Activated naive CD4-positive, alpha-beta T cell treated with anti-CD3 and anti-CD28 coated beads, Interleukin-2, amount 10 ng/mL, durations not matched to agents 7 days and 5 days (primary cell): ENCODE results near the gene OXER1.
A peak's percentile ranks its signal among the peaks of the same experiment; 100 is the strongest.

Experiments used
- CTCF ChIA-PET: fragments of 350-600 bp; sonication (Branson Sonifier 250); formaldehyde crosslinking; loops from one replicate; lab custom pipeline; 2021; ENCODE audit warnings: antibody characterized with exemption; lab: Charles Lee
- DNase-seq: peaks from one replicate; pipeline ENCODE4 v3.0.0-alpha.2; 2020
- H3K27ac Mint-ChIP-seq: one replicate; pipeline ENCODE4 v1.8.0; 2021; ENCODE audit warnings: mild to moderate bottlenecking, moderate library complexity, mixed read lengths
- H3K27me3 Mint-ChIP-seq: one replicate; pipeline ENCODE4 v1.8.0; 2021; ENCODE audit warnings: mild to moderate bottlenecking, mixed read lengths
- H3K36me3 Mint-ChIP-seq: one replicate; pipeline ENCODE4 v1.8.0; 2021; ENCODE audit warnings: mixed read lengths
- H3K4me1 Mint-ChIP-seq: one replicate; pipeline ENCODE4 v1.8.0; 2021; ENCODE audit warnings: mixed read lengths
- H3K4me3 Mint-ChIP-seq: one replicate; pipeline ENCODE4 v1.8.0; 2021; ENCODE audit warnings: mild to moderate bottlenecking, moderate library complexity, mixed read lengths
- H3K9me3 Mint-ChIP-seq: one replicate; pipeline ENCODE4 v1.8.0; 2021; ENCODE audit warnings: mixed read lengths

The OXER1 gene

DNA sequence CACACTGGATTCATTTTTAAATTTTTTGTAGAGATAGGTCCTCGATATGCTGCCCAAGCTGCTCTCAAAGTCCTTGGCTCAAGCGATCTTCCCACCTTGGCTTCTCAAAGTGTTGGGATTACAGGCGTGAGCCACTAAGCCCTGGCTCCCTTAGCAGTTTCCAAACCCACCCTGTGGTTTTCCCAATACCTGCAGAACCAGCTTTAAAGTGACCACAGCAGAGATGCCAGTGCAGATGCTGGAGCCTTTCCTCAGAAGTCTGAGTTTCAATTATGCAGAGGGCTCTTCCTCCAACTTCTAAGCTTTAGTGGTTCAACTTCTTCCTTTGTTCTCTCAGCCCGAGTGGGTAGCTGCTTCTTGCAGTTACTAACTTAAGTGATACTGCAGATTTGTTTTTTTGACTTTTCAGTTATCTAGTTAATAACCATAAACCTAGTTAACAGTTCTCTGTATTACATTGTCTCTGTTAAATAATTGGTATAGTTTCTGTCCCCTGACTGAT, 36.6 kb upstream of the OXER1 start:
- H3K4me1 Mint-ChIP-seq = peaks cover 11% of the 10 kb centered on the region
- H3K9me3 Mint-ChIP-seq = no peaks in the 10 kb centered on the region
- CTCF ChIA-PET = interaction anchor here (1.6 to 1.7 kb wide), 2 partner anchors 10 to 28 kb away, joined by 4 to 7 read pairs; no protein-coding TSS in a partner anchor
- H3K27ac Mint-ChIP-seq = no peak overlapping the region
- no peak overlapping the region for H3K4me3 Mint-ChIP-seq
- H3K36me3 Mint-ChIP-seq = no peaks in the 10 kb centered on the region
- H3K27me3 Mint-ChIP-seq = peaks cover 35% of the 10 kb centered on the region
- no peak for DNase-seq

DNA sequence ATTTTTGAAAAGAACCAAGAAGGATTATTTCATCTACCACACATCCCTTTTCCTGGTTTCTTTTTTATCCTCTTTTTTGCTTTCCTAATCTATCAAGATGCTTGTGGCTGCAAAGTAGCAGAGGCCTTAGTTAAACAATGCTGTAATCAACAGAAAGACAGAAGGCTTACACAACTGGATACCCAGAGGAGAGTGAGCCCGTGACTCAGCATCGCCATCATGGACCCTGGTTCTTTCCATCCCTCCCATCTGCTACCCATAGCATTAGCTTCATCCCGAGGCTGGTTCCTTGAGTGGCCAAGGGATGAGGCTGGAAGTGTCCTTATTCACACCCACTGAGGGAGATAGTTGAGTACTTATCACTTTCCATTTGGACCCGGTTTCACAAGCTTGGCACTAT, 35.9 kb upstream of the OXER1 start:
- no peak overlapping the region for H3K27ac Mint-ChIP-seq
- CTCF ChIA-PET = interaction anchor here (1.6 kb wide), 1 partner anchor 11 kb away, joined by 7 read pairs; no protein-coding TSS in a partner anchor
- H3K9me3 Mint-ChIP-seq = no peaks in the 10 kb centered on the region

DNA sequence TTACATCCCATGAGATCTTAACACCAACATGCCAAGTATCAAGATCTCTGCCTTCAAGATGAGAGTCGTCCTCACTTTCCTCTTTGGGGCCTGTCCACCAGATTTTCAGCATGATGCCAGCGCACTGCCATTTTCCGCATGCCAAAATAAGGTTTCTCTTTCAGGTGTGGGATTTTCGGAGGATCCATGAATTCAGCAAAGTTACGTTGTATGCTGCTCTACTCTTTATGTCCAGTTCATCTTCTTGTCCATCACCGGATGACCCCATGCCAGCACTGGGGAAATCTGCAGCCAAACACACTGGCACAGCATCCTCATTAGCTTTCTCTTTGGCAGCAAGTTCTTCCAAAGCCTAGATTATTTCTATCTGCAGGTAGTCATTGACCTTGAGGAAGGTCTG, 33.3 kb upstream of the OXER1 start:
- Mint-ChIP-seq H3K36me3 (no peaks in the 10 kb centered on the region), H3K4me3 (no peak overlapping the region), H3K27me3 (peaks cover 42% of the 10 kb centered on the region), H3K4me1 (peaks cover 19% of the 10 kb centered on the region), H3K9me3 (no peaks in the 10 kb centered on the region), H3K27ac (no peak overlapping the region)
- CTCF ChIA-PET = no interaction called here
- no peak for DNase-seq

More for the DNA sequence above, 35.9 kb upstream of the OXER1 start:
- no peak overlapping the region for H3K4me3 Mint-ChIP-seq
- peaks cover 11% of the 10 kb centered on the region for H3K4me1 Mint-ChIP-seq
- H3K36me3 Mint-ChIP-seq = no peaks in the 10 kb centered on the region
- DNase-seq = no peak
- H3K27me3 Mint-ChIP-seq = peaks cover 30% of the 10 kb centered on the region

DNA sequence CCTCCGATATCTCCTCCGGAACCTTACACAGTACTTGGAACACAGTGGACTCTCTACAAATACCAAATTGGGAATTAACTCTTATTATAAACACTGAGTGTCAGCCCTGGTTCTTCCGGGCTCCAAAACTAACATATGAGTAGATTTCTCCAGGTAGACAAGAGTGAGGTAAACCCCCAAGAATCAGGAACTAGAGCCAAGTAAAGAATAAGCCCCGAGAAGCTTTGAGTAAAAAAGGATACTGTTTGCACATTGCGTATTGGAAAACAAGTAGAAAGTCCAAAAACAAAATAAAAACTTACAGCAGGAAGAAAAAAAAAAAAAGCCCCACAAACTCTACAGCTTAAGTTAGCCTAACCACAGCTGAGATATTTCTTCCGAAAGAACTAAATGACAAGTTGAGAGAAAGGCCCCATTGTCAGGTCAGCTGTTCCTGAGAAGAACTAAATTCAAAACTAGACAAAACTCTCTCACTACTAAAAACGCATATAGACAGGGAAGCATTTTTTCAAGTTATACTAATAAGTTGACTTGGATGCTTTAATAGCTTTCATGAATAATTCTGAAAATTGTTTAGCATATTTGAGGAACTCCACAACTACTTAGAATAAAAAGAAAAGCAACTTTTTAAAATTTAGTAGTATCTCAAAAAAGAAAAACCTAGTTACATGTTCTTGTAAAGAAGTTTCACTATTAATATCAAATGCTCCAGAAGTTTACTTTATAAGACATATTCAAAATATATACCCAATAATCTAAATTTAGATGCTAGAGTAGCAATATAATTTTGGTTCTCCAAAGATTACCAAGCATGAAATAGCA, 32.7 kb upstream of the OXER1 start:
- H3K27me3 Mint-ChIP-seq = peaks cover 46% of the 10 kb centered on the region
- no peak overlapping the region for H3K4me3 Mint-ChIP-seq
- H3K4me1 Mint-ChIP-seq = peaks cover 25% of the 10 kb centered on the region
- no peak overlapping the region for H3K27ac Mint-ChIP-seq
- H3K9me3 Mint-ChIP-seq = no peaks in the 10 kb centered on the region
- DNase-seq = no peak
- CTCF ChIA-PET = interaction anchor here (1.1 kb wide), 1 partner anchor 8 kb away, joined by 3 read pairs; no protein-coding TSS in a partner anchor
- peaks cover 1% of the 10 kb centered on the region for H3K36me3 Mint-ChIP-seq

DNA sequence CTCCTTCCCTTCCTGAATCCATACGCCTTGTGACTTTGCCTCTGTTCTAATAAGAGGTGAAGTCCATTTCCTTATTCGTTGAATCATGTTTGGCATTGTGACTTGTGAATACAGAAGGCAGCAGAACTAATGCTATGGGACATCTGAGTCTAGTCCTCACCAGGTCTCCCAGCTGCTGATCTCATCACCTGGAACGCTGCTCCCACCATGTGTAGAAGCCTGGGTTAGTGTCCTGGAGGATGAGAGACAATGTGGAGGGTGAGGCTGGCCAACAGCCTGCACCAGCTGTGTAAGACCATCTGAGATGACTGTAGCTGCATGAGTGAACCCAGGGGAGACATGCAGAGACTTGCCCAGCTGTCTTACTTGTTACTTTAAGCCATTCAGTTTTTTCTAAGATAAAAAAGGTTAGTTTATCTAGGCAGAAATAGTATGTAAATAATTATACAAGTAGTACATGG, 31.9 kb upstream of the OXER1 start:
- Mint-ChIP-seq H3K4me1 (peaks cover 20% of the 10 kb centered on the region), H3K27ac (no peak overlapping the region), H3K27me3 (peaks cover 46% of the 10 kb centered on the region), H3K9me3 (no peaks in the 10 kb centered on the region), H3K36me3 (peaks cover 1% of the 10 kb centered on the region), H3K4me3 (no peak overlapping the region)
- no peak for DNase-seq
- CTCF ChIA-PET = interaction anchor here (1.1 kb wide), 1 partner anchor 9 kb away, joined by 3 read pairs; no protein-coding TSS in a partner anchor

DNA sequence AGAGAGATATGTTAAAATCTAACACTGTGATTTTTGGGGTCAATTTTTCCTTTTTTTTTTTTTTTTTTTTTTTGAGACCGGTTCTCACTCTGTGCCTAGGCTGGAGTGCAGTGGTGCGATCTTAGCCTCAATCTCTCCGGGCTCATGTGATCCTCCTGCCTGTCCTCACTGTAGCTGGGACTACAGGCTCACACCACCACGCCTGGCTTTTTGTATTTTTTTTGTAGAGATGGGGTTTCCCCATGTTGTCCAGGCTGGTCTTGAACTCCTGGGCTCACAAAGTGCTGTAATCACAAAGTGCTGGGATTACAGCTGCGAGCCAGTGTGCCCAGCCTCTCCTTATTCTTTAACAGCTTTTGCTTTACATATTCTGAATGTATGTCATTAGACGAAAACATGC, 31.3 kb upstream of the OXER1 start:
- Mint-ChIP-seq H3K27me3 (peaks cover 49% of the 10 kb centered on the region), H3K4me3 (no peak overlapping the region)
- no peak for DNase-seq

DNA sequence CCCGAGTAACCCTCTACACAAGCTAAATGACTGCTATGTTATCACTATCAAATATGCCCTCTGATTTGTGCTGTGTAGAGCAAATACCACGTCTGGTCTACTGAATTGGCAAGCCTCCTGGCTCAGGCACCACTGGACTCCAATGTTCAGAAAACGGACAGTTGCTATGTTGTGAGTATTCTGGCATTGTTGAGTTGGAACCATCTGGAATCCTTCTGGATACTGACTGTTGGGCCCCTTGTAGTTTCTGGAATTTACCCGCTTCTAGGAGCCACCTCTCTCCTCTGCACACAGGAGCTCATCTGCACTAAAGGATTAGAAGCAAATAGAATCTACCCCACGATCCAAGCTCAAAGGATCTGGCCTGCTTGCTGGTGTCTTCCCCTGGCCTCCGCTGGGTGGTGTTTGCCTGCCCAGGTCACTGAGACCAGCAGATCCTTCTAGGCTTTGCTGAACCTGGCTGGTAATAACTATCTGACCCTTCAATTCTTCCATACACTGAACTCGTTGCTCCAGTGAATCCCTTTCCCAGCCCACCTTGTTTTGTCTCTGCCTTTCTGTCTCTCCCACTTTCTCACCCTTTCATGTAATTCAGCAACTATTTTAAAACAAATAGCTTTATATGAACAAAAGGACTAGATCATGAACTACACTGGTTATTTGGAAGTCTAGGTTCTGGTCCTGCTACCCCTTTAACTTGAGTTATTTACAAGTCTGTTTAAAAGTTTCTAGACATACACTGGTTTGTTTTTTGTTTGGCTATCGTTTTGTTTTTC, 30.5 kb upstream of the OXER1 start:
- Mint-ChIP-seq H3K27me3 (peaks cover 55% of the 10 kb centered on the region), H3K9me3 (no peaks in the 10 kb centered on the region), H3K4me1 (peaks cover 14% of the 10 kb centered on the region), H3K36me3 (peaks cover 1% of the 10 kb centered on the region), H3K4me3 (no peak overlapping the region), H3K27ac (no peak overlapping the region)
- no peak for DNase-seq
- CTCF ChIA-PET = no interaction called here

More for the DNA sequence above, 31.3 kb upstream of the OXER1 start:
- Mint-ChIP-seq H3K27ac (no peak overlapping the region), H3K4me1 (peaks cover 14% of the 10 kb centered on the region), H3K36me3 (peaks cover 1% of the 10 kb centered on the region), H3K9me3 (no peaks in the 10 kb centered on the region)
- CTCF ChIA-PET = interaction anchor here (1.1 kb wide), 1 partner anchor 10 kb away, joined by 3 read pairs; no protein-coding TSS in a partner anchor

DNA sequence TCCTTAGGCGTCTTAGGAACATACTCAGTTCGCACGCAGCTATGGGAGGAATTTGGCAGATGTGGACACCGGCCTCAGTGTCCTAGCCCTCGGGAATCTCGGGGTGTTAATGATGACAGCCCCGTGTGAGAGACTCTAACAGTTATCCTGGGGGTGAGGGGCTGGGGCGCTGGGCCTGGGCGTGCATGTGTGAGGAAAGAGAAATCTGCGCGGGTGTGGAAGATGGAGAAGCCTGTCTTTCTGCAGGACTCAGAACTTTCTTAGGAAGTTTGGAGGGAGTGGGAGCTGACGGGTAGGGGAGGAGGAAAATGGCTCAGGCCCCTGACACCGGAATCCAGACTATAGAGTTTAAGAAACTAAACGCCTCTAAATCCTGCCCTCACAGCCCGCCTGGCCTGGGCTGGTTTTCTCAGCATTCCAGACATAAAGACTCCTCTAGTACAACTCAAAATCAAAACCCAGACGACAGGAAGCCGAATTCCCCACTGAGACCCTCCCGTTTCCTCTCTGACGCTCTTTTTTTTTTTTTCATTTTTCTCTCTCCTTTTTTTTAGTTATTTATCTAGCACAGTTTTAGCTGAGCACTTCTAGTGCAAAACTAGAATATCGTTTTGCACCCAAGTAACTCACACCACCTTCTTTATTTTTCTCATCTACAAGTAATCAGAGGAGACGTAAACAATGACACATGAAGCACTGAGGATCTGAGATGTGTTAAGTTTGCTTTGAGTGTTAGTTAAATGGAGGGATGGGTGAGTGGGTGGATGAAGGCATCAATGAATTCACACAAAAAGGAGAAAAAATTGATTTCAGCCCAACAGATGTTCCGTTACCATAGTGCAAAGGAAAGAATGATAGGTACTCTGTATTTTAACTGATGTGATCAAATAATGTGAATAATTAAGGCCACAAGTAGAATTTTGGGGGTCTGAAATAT, 29.7 kb upstream of the OXER1 start:
- no peaks in the 10 kb centered on the region for H3K9me3 Mint-ChIP-seq
- peak overlapping the region; percentile 33 for H3K4me3 Mint-ChIP-seq
- H3K27ac Mint-ChIP-seq = no peak overlapping the region
- DNase-seq = no peak
- CTCF ChIA-PET = no interaction called here
- H3K27me3 Mint-ChIP-seq = peaks cover 56% of the 10 kb centered on the region
- peaks cover 14% of the 10 kb centered on the region for H3K4me1 Mint-ChIP-seq
- H3K36me3 Mint-ChIP-seq = peaks cover 1% of the 10 kb centered on the region

DNA sequence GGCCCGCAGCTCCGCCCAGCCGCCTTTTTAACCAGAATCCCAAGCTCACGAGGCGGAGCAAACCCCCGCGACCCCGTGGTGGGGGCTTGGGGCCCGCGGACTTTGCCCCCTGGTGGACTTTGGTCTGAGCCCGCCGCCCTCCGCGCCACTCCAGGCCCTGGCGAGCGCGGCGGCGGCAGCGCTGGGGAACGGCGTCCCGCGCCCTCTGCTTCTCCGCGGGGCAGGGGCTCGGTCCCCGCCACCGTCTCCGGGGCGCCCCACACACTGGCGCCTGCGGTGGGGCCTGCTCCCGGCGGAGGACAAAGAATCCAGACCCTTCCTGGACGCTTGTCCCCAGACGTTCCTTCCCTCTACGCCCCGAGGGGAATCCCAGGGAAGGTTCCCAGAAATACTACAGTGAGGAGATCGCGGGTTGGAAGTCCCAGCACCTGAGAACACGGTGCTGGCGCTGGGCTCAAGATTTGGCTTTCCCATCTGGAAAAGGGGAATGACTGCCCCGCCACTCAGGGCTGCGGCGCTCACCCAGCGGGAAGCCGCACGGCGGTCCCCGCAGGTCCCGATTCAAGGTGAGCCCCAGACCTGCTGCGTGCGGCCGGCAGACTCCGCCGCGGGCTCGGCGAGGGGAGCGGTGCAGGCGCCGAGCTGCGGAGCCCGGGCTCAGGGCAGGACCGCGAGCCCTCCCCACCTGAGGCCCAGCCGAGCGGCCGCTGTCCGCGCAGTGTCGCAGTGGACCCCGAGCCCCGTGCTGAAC, 28.8 kb upstream of the OXER1 start, which contains the start of gene HAAO:
HAAO (minus strand) TSS at position 1 of the 751 bp plus-strand sequence. CDS start 47 bp downstream, outside the sequence.
- Mint-ChIP-seq H3K9me3 (no peaks in the 10 kb centered on the region), H3K36me3 (peaks cover 1% of the 10 kb centered on the region), H3K4me3 (peak within 1 kb of the TSS; percentile 62), H3K27ac (no peak within 1 kb of the TSS), H3K27me3 (peaks cover 64% of the 10 kb centered on the region), H3K4me1 (peaks cover 14% of the 10 kb centered on the region)
- DNase-seq = no peak
- CTCF ChIA-PET = no interaction called here

DNA sequence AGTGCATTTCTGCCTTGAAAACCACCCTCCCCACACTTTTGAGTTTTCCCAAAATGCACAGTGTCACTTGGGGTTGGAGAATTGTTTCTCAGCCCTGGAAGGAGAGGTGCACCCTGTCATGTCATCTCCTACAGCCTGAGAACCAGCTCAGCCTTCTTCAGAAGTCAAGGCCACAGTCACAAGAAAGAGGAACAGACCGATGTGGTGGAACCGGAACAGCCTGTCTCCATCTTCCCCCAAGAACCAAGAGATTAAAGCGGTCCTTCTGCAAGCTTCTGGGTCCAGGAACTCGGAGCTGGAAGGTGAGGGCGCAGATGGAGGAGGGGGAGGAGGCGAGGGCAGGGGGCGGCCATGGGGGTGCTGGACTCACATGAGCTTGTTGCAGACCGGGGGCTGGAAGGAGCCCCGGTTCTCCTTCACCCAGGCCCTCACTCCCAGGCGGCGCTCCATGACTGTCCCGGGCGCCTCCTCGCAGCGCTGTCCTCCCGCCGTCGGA, 28.2 kb upstream of the OXER1 start:
- peaks cover 65% of the 10 kb centered on the region for H3K27me3 Mint-ChIP-seq
- no peaks in the 10 kb centered on the region for H3K9me3 Mint-ChIP-seq
- H3K36me3 Mint-ChIP-seq = peaks cover 1% of the 10 kb centered on the region
- H3K27ac Mint-ChIP-seq = no peak overlapping the region
- H3K4me3 Mint-ChIP-seq = peak overlapping the region; percentile 62
- peak; percentile 25 for DNase-seq
- peaks cover 14% of the 10 kb centered on the region for H3K4me1 Mint-ChIP-seq
- CTCF ChIA-PET = no interaction called here

DNA sequence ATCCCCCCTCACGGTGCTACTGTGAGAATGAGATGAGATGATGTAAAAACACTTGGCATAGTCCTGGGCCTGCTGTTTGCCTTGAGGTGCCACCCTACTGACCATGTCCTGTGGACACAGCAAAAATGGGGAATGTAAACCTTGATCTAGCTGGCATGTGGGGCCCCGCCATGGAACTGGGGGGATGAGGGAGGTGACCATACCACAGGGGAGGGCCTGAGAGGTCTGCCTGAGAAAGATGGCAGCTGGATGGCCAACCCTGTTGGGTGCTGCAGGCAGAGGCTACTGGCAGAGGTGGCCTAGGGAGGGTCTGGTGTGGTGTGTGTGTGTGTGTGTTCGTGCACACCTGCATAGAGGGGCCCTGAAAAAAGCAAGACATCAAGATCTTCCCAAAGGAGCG, 27.7 kb upstream of the OXER1 start:
- peaks cover 65% of the 10 kb centered on the region for H3K27me3 Mint-ChIP-seq
- H3K4me3 Mint-ChIP-seq = peak overlapping the region; percentile 62
- H3K27ac Mint-ChIP-seq = no peak overlapping the region
- DNase-seq = no peak
- H3K36me3 Mint-ChIP-seq = peaks cover 1% of the 10 kb centered on the region
- no peaks in the 10 kb centered on the region for H3K9me3 Mint-ChIP-seq
- CTCF ChIA-PET = no interaction called here
- peaks cover 14% of the 10 kb centered on the region for H3K4me1 Mint-ChIP-seq

DNA sequence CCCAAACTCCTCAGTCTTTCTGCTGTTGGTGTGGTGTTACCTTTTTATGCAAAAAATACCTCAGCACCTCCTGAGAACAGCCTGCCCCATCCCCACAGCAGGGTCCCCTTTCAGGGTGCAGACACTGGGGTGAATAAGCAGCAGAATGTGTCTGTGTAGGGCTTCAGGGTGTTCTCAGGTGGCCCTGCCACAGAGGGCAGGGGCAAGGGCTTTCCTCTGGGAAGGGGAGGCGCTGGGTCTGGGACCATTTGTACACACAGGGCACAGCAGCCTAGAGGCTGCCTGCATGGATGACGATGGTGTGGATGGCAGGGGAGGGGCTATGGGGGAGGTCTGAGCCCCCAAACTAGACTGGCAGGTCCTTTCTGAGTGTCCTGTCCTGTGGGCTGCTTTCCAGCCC, 25.8 kb upstream of the OXER1 start:
- CTCF ChIA-PET = no interaction called here
- no peak for DNase-seq
- Mint-ChIP-seq H3K4me1 (peaks cover 14% of the 10 kb centered on the region), H3K36me3 (peaks cover 1% of the 10 kb centered on the region), H3K9me3 (no peaks in the 10 kb centered on the region), H3K27ac (no peak overlapping the region), H3K27me3 (peaks cover 66% of the 10 kb centered on the region), H3K4me3 (no peak overlapping the region)

DNA sequence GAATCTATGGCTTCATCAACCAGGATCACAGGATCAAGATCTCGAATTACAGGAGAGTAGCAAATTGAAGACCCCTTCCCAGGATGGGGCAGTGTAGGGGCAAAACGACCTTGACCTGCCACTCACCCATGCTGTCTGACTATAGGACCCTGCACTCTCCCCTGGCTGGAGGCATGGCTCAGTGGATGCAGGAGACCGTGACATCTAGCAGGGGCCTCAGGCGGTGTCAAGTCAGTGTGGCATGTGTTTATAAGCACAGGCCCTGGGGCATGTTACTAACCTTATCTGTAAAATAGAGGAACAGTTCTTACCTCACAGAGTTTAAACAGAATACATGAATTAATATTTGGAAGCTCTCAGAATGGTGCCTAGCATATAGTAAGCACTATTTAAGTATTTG, 24.9 kb upstream of the OXER1 start:
- Mint-ChIP-seq H3K9me3 (no peaks in the 10 kb centered on the region), H3K36me3 (peaks cover 1% of the 10 kb centered on the region), H3K27me3 (peaks cover 57% of the 10 kb centered on the region), H3K4me3 (no peak overlapping the region), H3K4me1 (peaks cover 13% of the 10 kb centered on the region), H3K27ac (no peak overlapping the region)
- CTCF ChIA-PET = no interaction called here
- no peak for DNase-seq
